Panc1 (cell line): Measurements from ENCODE around the gene TAF9B. TPM values are rescaled to one million over a fixed set of nuclear protein-coding genes. Genes with fewer than 3 reads are reported as not detected.
"Not testable (repeated sequence)": the region's sequence is repeated elsewhere in the genome, so short reads cannot be mapped to it uniquely, and the experiment has no call there.

Experiments used
- ATAC-seq: fragments of 200-7000 bp; cut with Tn5 transposase; 2 replicates; pipeline ENCODE4 v1.9.1; 2020; ENCODE audit warnings: mild to moderate bottlenecking, moderate library complexity
- BruUV-seq: library from RNA; stranded (reverse); fragments of 400-500 nt; replicated peaks from 2 replicates; lab custom pipeline; 2021; lab: Mats Ljungman, UMichigan
- CTCF ChIA-PET: fragments of 300-600 bp; sonication (Branson Sonifier 250); formaldehyde crosslinking; loops from one replicate; lab custom pipeline; 2022; ENCODE audit warnings: antibody characterized with exemption; lab: Charles Lee
- POLR2A ChIA-PET: fragments of 300-600 bp; sonication (Branson Sonifier 250); formaldehyde crosslinking; loops from one replicate; lab custom pipeline; 2022; ENCODE audit warnings: antibody characterized with exemption; lab: Charles Lee
- DNase-seq: peaks from one replicate; pipeline ENCODE4 v3.0.0-alpha.2; 2010; ENCODE audit warnings: low read depth, low spot score
- H3K27ac ChIP-seq: 2 replicates; pipeline ENCODE4 v1.5.1; 2011; ENCODE audit warnings: mild to moderate bottlenecking, low read length, inconsistent platforms
- H3K27me3 ChIP-seq: fragments of 200-500 bp; sonication (Bioruptor generic); 2 replicates; pipeline ENCODE4 v1.6.0; 2014; ENCODE audit warnings: low read length, inconsistent platforms; ENCODE audit not compliant: control insufficient read depth, insufficient read depth
- H3K36me3 ChIP-seq: fragments of 200-500 bp; sonication (Bioruptor generic); 2 replicates; pipeline ENCODE4 v1.5.1; 2014; ENCODE audit warnings: inconsistent platforms, mild to moderate bottlenecking, low read length, moderate library complexity; ENCODE audit not compliant: control insufficient read depth, insufficient read depth
- H3K4me1 ChIP-seq: 2 replicates; pipeline ENCODE4 v1.5.1; 2011; ENCODE audit warnings: inconsistent platforms, mild to moderate bottlenecking, low read length, moderate library complexity; ENCODE audit not compliant: control insufficient read depth, insufficient read depth
- H3K4me3 ChIP-seq, 2 experiments: 2 replicates each; pipeline ENCODE4 v1.5.1; 2011 to 2012; ENCODE audit warnings: low read depth in 2 of 2, low read length in 2 of 2, mild to moderate bottlenecking in 2 of 2, inconsistent platforms in 1 of 2, moderate library complexity in 1 of 2
- H3K9me3 ChIP-seq: fragments of 200-500 bp; sonication (Bioruptor generic); 2 replicates; pipeline ENCODE4 v1.5.1; 2014; ENCODE audit warnings: low read depth, mild to moderate bottlenecking, inconsistent platforms, low read length, moderate library complexity; ENCODE audit not compliant: control insufficient read depth, insufficient read depth
- POLR2AphosphoS5 ChIP-seq: IDR thresholded peaks from 2 replicates; pipeline ENCODE4 v1.6.1; 2012; ENCODE audit warnings: mild to moderate bottlenecking, low read depth, low read length, moderate library complexity
- REST ChIP-seq, 2 experiments: IDR thresholded peaks; 2 replicates each; pipeline ENCODE4 v1.6.1; 2011 to 2012; ENCODE audit warnings: low read depth in 2 of 2, control low read depth in 1 of 2, low read length in 1 of 2, mild to moderate bottlenecking in 1 of 2, moderate library complexity in 1 of 2; ENCODE audit not compliant: insufficient read depth in 1 of 2
- SIN3A ChIP-seq: IDR thresholded peaks from 2 replicates; pipeline ENCODE4 v1.6.1; 2012; ENCODE audit warnings: low read depth, mild to moderate bottlenecking, low read length, moderate library complexity, borderline replicate concordance; ENCODE audit not compliant: insufficient read depth
- TCF7L2 ChIP-seq: IDR thresholded peaks from 2 replicates; pipeline ENCODE4 v1.6.1; 2011; ENCODE audit warnings: mild to moderate bottlenecking, low read depth, low read length, inconsistent platforms
- in situ Hi-C: cut with HindIII; loops from 2 replicates; pipeline ENCODE4 v1.10.0; 2016; ENCODE audit warnings: low sequenced_read_pairs, low pct_unique_long_range_greater_than_20kb
- intact Hi-C: fragments of 100-400 bp; cut with micrococcal nuclease; formaldehyde crosslinking; loops from one replicate; pipeline ENCODE4 v1.10.0; 2022; ENCODE audit not compliant: unreplicated experiment
- total RNA-seq: library from RNA; stranded (reverse); gene quantifications from one replicate; pipeline ENCODE4 v1.2.1, GENCODE V29; 2021; ENCODE audit not compliant: unreplicated experiment
- TF ChIP-seq, protein P1 (sequence below): fragments of 450-650 bp; IDR thresholded peaks from 2 replicates; pipeline ENCODE4 v1.5.1; 2017; ENCODE audit warnings: mild to moderate bottlenecking

TAF9B gene
- total RNA-seq, 1 experiment from 2014 or later: 33.6 TPM

DNA sequence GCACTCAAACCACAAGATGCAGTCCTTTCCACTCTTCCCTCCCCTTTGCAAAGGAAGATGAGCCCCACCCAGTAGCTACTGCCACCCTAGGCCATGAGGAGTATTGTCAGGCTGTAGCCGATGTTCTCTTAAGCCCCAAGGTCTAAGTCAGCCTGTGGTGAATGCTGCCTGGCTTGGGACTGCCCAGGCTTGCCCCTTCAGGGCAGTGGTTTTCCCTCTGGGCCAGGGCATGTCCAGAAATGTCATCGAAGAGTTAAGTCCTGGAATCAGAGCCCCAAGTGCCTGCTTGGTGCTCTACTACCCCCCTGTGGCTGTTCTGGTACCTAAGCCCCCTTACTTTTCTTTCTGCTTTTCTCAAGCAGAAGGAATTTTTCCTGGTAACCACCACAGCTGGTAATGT lies 47.2 kb downstream of the TAF9B start:
- peak; percentile 81 for ATAC-seq
- Histone ChIP-seq H3K4me1 (no peaks in the 10 kb centered on the region), H3K27ac (no peak overlapping the region), H3K27me3 (no peaks in the 10 kb centered on the region), H3K4me3 (no peak overlapping the region), H3K36me3 (no peaks in the 10 kb centered on the region), H3K9me3 (no peaks in the 10 kb centered on the region)
- ChIA-PET CTCF (no interaction called here), POLR2A (no interaction called here)
- TF ChIP-seq, protein P1, sequence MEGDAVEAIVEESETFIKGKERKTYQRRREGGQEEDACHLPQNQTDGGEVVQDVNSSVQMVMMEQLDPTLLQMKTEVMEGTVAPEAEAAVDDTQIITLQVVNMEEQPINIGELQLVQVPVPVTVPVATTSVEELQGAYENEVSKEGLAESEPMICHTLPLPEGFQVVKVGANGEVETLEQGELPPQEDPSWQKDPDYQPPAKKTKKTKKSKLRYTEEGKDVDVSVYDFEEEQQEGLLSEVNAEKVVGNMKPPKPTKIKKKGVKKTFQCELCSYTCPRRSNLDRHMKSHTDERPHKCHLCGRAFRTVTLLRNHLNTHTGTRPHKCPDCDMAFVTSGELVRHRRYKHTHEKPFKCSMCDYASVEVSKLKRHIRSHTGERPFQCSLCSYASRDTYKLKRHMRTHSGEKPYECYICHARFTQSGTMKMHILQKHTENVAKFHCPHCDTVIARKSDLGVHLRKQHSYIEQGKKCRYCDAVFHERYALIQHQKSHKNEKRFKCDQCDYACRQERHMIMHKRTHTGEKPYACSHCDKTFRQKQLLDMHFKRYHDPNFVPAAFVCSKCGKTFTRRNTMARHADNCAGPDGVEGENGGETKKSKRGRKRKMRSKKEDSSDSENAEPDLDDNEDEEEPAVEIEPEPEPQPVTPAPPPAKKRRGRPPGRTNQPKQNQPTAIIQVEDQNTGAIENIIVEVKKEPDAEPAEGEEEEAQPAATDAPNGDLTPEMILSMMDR: peak; percentile 64
- TF ChIP-seq REST (IDR thresholded peaks at IDR 0.05; ENCODE audit: insufficient read depth in 1 of 2, low read depth in 2 of 2, low read length in 1 of 2) (no peak), TCF7L2 (no peak), SIN3A (no peak), POLR2AphosphoS5 (no peak)
- BruUV-seq: no TSS peak
- in situ Hi-C loops (no loop called here), intact Hi-C loops (no loop called here)
- DNase-seq: no peak

GRCh38 chrX:78081413-78081812 lies 58.0 kb downstream of the TAF9B start:
- H3K27ac ChIP-seq, CTCF ChIA-PET, H3K4me1 ChIP-seq, H3K27me3 ChIP-seq, BruUV-seq, POLR2A ChIA-PET, ATAC-seq, DNase-seq, H3K36me3 ChIP-seq, H3K9me3 ChIP-seq, in situ Hi-C loops, H3K4me3 ChIP-seq, intact Hi-C loops: not testable (repeated sequence)

Other genes with a start within 250 kb of the TAF9B start
- 60.0 TPM for gene MAGT1, start 244.2 kb downstream of the TAF9B start, total RNA-seq
- gene COX7B, start 240.2 kb downstream of the TAF9B start, total RNA-seq: 352 TPM
- gene ATP7A, start 229.0 kb downstream of the TAF9B start, total RNA-seq: 13.5 TPM
- gene PGAM4, start 170.0 kb downstream of the TAF9B start, total RNA-seq: not detected
- 541 TPM for gene PGK1, start 35.4 kb downstream of the TAF9B start, total RNA-seq
- gene CYSLTR1, start 188.0 kb upstream of the TAF9B start, total RNA-seq: not detected